ENCODE measurements around the gene KCTD15.

KCTD15 gene

GRCh38 chr19:33794683-33795369, 1.8 kb upstream of the KCTD15 start:
- TF ChIP-seq CTCF (conservative IDR thresholded peaks at IDR 0.05; ENCODE audit: low read length), result no peak
- TF ChIP-seq EZH2phosphoT487 (IDR thresholded peaks at IDR 0.05; ENCODE audit: borderline replicate concordance), result no peak
- peak overlapping the region; percentile 80 for H3K9ac ChIP-seq (ENCODE audit: low read depth, low read length, poor library complexity, severe bottlenecking)
- no peaks in the 10 kb centered on the region for H3K27me3 ChIP-seq (ENCODE audit: insufficient read depth, low read length, poor library complexity, severe bottlenecking)
- H3K36me3 ChIP-seq (ENCODE audit: insufficient read depth, low read length), result no peaks in the 10 kb centered on the region
- H3K79me2 ChIP-seq (ENCODE audit: insufficient read depth, low read length), result peaks cover 8% of the 10 kb centered on the region
- H4K20me1 ChIP-seq (ENCODE audit: insufficient read depth, low read length, poor library complexity, severe bottlenecking), result no peaks in the 10 kb centered on the region
- H3K9me2 ChIP-seq (replicated peaks; ENCODE audit: low read depth, low read length), result no peaks in the 10 kb centered on the region
- H3K9me3 ChIP-seq (ENCODE audit: insufficient read depth, low read depth, low read length), result no peaks in the 10 kb centered on the region
- peak overlapping the region; percentile 75 for H3K4me2 ChIP-seq (ENCODE audit: low read depth, low read length, poor library complexity, severe bottlenecking)
- H3K4me1 ChIP-seq (ENCODE audit: insufficient read depth, low read length, poor library complexity, severe bottlenecking), result peaks cover 11% of the 10 kb centered on the region
- H2AFZ ChIP-seq (ENCODE audit: low read length), result peak overlapping the region; percentile 75; the same call in 1 of the 2 replicates
- no peaks in the 10 kb centered on the region for H3F3A ChIP-seq (ENCODE audit: low read depth)
- H3K4me3 ChIP-seq (ENCODE audit: low read length, poor library complexity, severe bottlenecking), result peak overlapping the region; percentile 77

GRCh38 chr19:33795370-33796163, 1.1 kb upstream of the KCTD15 start:
- H3K4me1 ChIP-seq (ENCODE audit: insufficient read depth, low read length, poor library complexity, severe bottlenecking), result peaks cover 11% of the 10 kb centered on the region
- peaks cover 8% of the 10 kb centered on the region for H3K79me2 ChIP-seq (ENCODE audit: insufficient read depth, low read length)
- peak overlapping the region; percentile 75 for H3K4me2 ChIP-seq (ENCODE audit: low read depth, low read length, poor library complexity, severe bottlenecking)
- H3K4me3 ChIP-seq (ENCODE audit: low read length, poor library complexity, severe bottlenecking), result peak overlapping the region; percentile 77
- no peaks in the 10 kb centered on the region for H4K20me1 ChIP-seq (ENCODE audit: insufficient read depth, low read length, poor library complexity, severe bottlenecking)
- TF ChIP-seq CTCF (conservative IDR thresholded peaks at IDR 0.05; ENCODE audit: low read length), result peak; percentile 55
- no peak for TF ChIP-seq EZH2phosphoT487 (IDR thresholded peaks at IDR 0.05; ENCODE audit: borderline replicate concordance)
- peak overlapping the region; percentile 75 for H2AFZ ChIP-seq (ENCODE audit: low read length)
- H3K9me2 ChIP-seq (replicated peaks; ENCODE audit: low read depth, low read length), result no peaks in the 10 kb centered on the region
- H3K36me3 ChIP-seq (ENCODE audit: insufficient read depth, low read length), result no peaks in the 10 kb centered on the region
- no peaks in the 10 kb centered on the region for H3K27me3 ChIP-seq (ENCODE audit: insufficient read depth, low read length, poor library complexity, severe bottlenecking)
- H3K9ac ChIP-seq (ENCODE audit: low read depth, low read length, poor library complexity, severe bottlenecking), result peak overlapping the region; percentile 80
- H3K9me3 ChIP-seq (ENCODE audit: insufficient read depth, low read depth, low read length), result no peaks in the 10 kb centered on the region
- H3F3A ChIP-seq (ENCODE audit: low read depth), result no peaks in the 10 kb centered on the region

GRCh38 chr19:33797802-33798671, 1.4 kb downstream of the KCTD15 start:
- Histone ChIP-seq H3K9me3 (ENCODE audit: insufficient read depth, low read depth, low read length) (no peaks in the 10 kb centered on the region), H4K20me1 (ENCODE audit: insufficient read depth, low read length, poor library complexity, severe bottlenecking) (no peaks in the 10 kb centered on the region), H3K4me3 (ENCODE audit: low read length, poor library complexity, severe bottlenecking) (peak overlapping the region; percentile 70), H3K9me2 (replicated peaks; ENCODE audit: low read depth, low read length) (no peaks in the 10 kb centered on the region), H3K4me2 (ENCODE audit: low read depth, low read length, poor library complexity, severe bottlenecking) (peak overlapping the region; percentile 64), H3K27me3 (ENCODE audit: insufficient read depth, low read length, poor library complexity, severe bottlenecking) (no peaks in the 10 kb centered on the region), H3K4me1 (ENCODE audit: insufficient read depth, low read length, poor library complexity, severe bottlenecking) (peaks cover 11% of the 10 kb centered on the region), H2AFZ (ENCODE audit: low read length) (no peak overlapping the region), H3K36me3 (ENCODE audit: insufficient read depth, low read length) (no peaks in the 10 kb centered on the region), H3K9ac (ENCODE audit: low read depth, low read length, poor library complexity, severe bottlenecking) (no peak overlapping the region), H3F3A (ENCODE audit: low read depth) (no peaks in the 10 kb centered on the region), H3K79me2 (ENCODE audit: insufficient read depth, low read length) (peaks cover 8% of the 10 kb centered on the region)
- TF ChIP-seq EZH2phosphoT487 (IDR thresholded peaks at IDR 0.05; ENCODE audit: borderline replicate concordance), result no peak
- no peak for TF ChIP-seq CTCF (conservative IDR thresholded peaks at IDR 0.05; ENCODE audit: low read length)

All from Loucy (cell line).